HPDE6-E6E7 (cell line): ENCODE data around the gene TOMM22.

ENCODE experiments used
- DNase-seq: peaks from one replicate; pipeline ENCODE4 v3.0.0; 2011; ENCODE audit warnings: missing footprints; ENCODE audit errors: extremely low spot score

The TOMM22 gene

GRCh38 chr22:38696606-38697424, 15.1 kb downstream of the TOMM22 start:
- peak; percentile 75 for DNase-seq

GRCh38 chr22:38697425-38698089, 15.8 kb downstream of the TOMM22 start:
- no peak for DNase-seq

GRCh38 chr22:38698407-38699094, 16.8 kb downstream of the TOMM22 start:
- DNase-seq = no peak

- DNase-seq = no peak
These were observed 17.4 kb downstream of the TOMM22 start for GRCh38 chr22:38699143-38699542.

GRCh38 chr22:38699784-38700183, 18.0 kb downstream of the TOMM22 start:
- no peak for DNase-seq

- DNase-seq = no peak
These were observed 18.6 kb downstream of the TOMM22 start for GRCh38 chr22:38700270-38700788.

GRCh38 chr22:38700789-38701628, 19.3 kb downstream of the TOMM22 start, which contains the start of gene JOSD1:
Gene JOSD1, minus strand, starts transcription at chr22:38700943. Its CDS starts 956 bp downstream, at chr22:38699987.
- peak; percentile 70 for DNase-seq

GRCh38 chr22:38704654-38705234, 23.0 kb downstream of the TOMM22 start:
- no peak for DNase-seq

GRCh38 chr22:38705235-38706100, 23.7 kb downstream of the TOMM22 start, which contains the start of gene GTPBP1:
Gene GTPBP1, plus strand, starts transcription at chr22:38705944. Its CDS starts 12 bp downstream, at chr22:38705956.
- peak; percentile 92 for DNase-seq

- DNase-seq = no peak
These were observed 24.5 kb downstream of the TOMM22 start for GRCh38 chr22:38706101-38706900.

GRCh38 chr22:38706901-38707195, 25.1 kb downstream of the TOMM22 start:
- DNase-seq = no peak

GRCh38 chr22:38707346-38707745, 25.6 kb downstream of the TOMM22 start:
- peak; percentile 83 for DNase-seq

- no peak for DNase-seq
These were observed 26.2 kb downstream of the TOMM22 start for GRCh38 chr22:38707984-38708383.

GRCh38 chr22:38709306-38709705, 27.5 kb downstream of the TOMM22 start:
- DNase-seq = no peak

- DNase-seq = no peak
These were observed 28.6 kb downstream of the TOMM22 start for GRCh38 chr22:38710351-38710750.

GRCh38 chr22:38710866-38711265, 29.1 kb downstream of the TOMM22 start:
- DNase-seq = no peak

GRCh38 chr22:38712486-38713207, 30.9 kb downstream of the TOMM22 start:
- no peak for DNase-seq

GRCh38 chr22:38713921-38714320, 32.2 kb downstream of the TOMM22 start:
- DNase-seq = no peak
